Astrocyte (in vitro differentiated cells and primary cell): ENCODE results near the gene MCCD1. TPM values are rescaled to one million over a fixed set of nuclear protein-coding genes. Genes with fewer than 3 reads are reported as not detected.

Experiments
- DNase-seq: peaks from one replicate; pipeline ENCODE4 v3.0.0-alpha.2; 2010; ENCODE audit warnings: low read depth
- FAIRE-seq: peaks from 2 replicates; lab custom pipeline; 2011; peaks lifted over from hg19 to GRCh38; lab: Jason Lieb, UNC
- H2AFZ ChIP-seq: 2 replicates; pipeline ENCODE4 v1.6.0; 2012; ENCODE audit warnings: low read depth, low read length, inconsistent platforms
- H3K27ac ChIP-seq: 2 replicates; pipeline ENCODE4 v1.5.1; 2011; ENCODE audit warnings: low read depth, low read length, inconsistent platforms
- H3K27me3 ChIP-seq: 2 replicates; pipeline ENCODE4 v1.6.0; 2011; ENCODE audit warnings: low read length, inconsistent platforms; ENCODE audit not compliant: insufficient read depth
- H3K36me3 ChIP-seq: 2 replicates; pipeline ENCODE4 v1.5.1; 2011; ENCODE audit warnings: low read length, inconsistent platforms; ENCODE audit not compliant: insufficient read depth
- H3K4me1 ChIP-seq: 2 replicates; pipeline ENCODE4 v1.5.1; 2011; ENCODE audit warnings: low read length, inconsistent platforms; ENCODE audit not compliant: insufficient read depth
- H3K4me2 ChIP-seq: 2 replicates; pipeline ENCODE4 v1.6.0; 2012; ENCODE audit warnings: low read length, inconsistent platforms
- H3K4me3 ChIP-seq: 2 replicates; pipeline ENCODE4 v1.5.1; 2011; ENCODE audit warnings: low read depth, mild to moderate bottlenecking, low read length, inconsistent platforms; ENCODE audit not compliant: insufficient read depth
- H3K79me2 ChIP-seq: 2 replicates; pipeline ENCODE4 v1.6.0; 2012; ENCODE audit warnings: mild to moderate bottlenecking, low read length, inconsistent platforms; ENCODE audit not compliant: insufficient read depth
- H3K9ac ChIP-seq: 2 replicates; pipeline ENCODE4 v1.6.0; 2012; ENCODE audit warnings: mild to moderate bottlenecking, low read length, inconsistent platforms
- H3K9me3 ChIP-seq: 2 replicates; pipeline ENCODE4 v1.5.1; 2012; ENCODE audit warnings: low read depth, mild to moderate bottlenecking, low read length, inconsistent platforms; ENCODE audit not compliant: insufficient read depth
- H4K20me1 ChIP-seq: 2 replicates; pipeline ENCODE4 v1.6.0; 2012; ENCODE audit warnings: low read length, inconsistent platforms; ENCODE audit not compliant: insufficient read depth
- H3K27ac Mint-ChIP-seq: one replicate; pipeline ENCODE4 v1.8.0; 2021; ENCODE audit warnings: mild to moderate bottlenecking, mixed read lengths; ENCODE audit not compliant: unreplicated experiment
- H3K27me3 Mint-ChIP-seq: one replicate; pipeline ENCODE4 v1.8.0; 2021; ENCODE audit warnings: low read depth, mixed read lengths; ENCODE audit not compliant: unreplicated experiment
- H3K36me3 Mint-ChIP-seq: one replicate; pipeline ENCODE4 v1.8.0; 2021; ENCODE audit warnings: low read depth, mixed read lengths; ENCODE audit not compliant: unreplicated experiment
- H3K4me1 Mint-ChIP-seq: one replicate; pipeline ENCODE4 v1.8.0; 2021; ENCODE audit warnings: low read depth, mixed read lengths; ENCODE audit not compliant: unreplicated experiment
- H3K4me3 Mint-ChIP-seq: one replicate; pipeline ENCODE4 v1.8.0; 2021; ENCODE audit warnings: mild to moderate bottlenecking, moderate library complexity, mixed read lengths; ENCODE audit not compliant: unreplicated experiment
- H3K9me3 Mint-ChIP-seq: one replicate; pipeline ENCODE4 v1.8.0; 2021; ENCODE audit warnings: mild to moderate bottlenecking, mixed read lengths; ENCODE audit not compliant: unreplicated experiment
- CTCF ChIP-seq: IDR thresholded peaks from 2 replicates; pipeline ENCODE4 v1.5.1; 2011; ENCODE audit warnings: low read depth, mild to moderate bottlenecking, inconsistent platforms, low read length, moderate library complexity; ENCODE audit not compliant: insufficient read depth
- EZH2 ChIP-seq: IDR thresholded peaks from 2 replicates; pipeline ENCODE4 v1.6.1; 2012; ENCODE audit warnings: mild to moderate bottlenecking, low read length, inconsistent platforms; ENCODE audit not compliant: insufficient read depth
- total RNA-seq: library from RNA; stranded (reverse); gene quantifications from 2 replicates; pipeline ENCODE4 v1.2.1, GENCODE V29; 2021

Gene MCCD1
- total RNA-seq, 1 donor from 2014 or later, result not detected

DNA sequence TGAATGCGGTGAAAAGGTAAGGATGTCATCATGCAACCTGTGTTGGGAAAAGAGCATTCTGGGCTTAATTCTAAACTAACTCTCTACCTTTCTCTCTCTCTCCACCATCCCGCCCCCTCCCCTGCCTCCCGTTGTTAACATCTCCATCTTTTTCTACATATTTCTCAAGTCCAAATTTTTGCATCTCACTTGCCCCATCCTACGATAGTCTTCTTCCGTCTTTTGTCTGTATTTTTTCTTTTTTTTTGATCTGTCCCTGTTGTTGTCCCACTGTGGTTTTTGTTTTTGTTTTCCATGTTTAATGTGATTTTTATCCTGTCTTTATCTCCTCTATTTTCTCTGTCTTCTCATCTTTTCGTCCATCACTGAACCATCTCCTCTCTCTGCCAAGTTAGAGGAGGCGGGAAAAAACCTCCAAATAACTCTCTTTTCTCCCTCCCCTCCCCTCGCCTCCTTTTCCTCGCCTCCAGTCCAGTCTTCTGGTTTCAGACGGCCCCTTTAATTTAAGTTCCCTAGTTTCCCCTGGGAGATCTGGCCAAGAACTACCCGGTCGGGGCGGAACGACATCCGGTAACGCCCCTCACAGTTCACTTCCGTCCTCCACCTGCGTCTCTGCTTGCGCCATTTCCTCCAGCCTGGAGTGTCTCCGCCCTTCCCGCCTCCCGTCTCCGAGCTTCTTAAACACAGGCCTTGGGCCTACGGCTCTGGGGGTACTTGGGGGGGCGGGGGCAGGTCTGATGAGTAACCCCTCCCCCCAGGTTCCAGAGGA is 18.4 kb downstream of the MCCD1 start, which contains the start of gene NFKBIL1:
TSS of gene NFKBIL1 (plus strand) at position 651 of the 769 bp plus-strand sequence. CDS start at position 738, 87 bp downstream.
- peak within 1 kb of the TSS; percentile 87 for H3K9ac ChIP-seq
- H3K9me3 ChIP-seq, result no peaks in the 10 kb centered on the region
- H3K27me3 ChIP-seq, result no peaks in the 10 kb centered on the region
- Mint-ChIP-seq H3K27me3 (no peaks in the 10 kb centered on the region), H3K4me3 (peak within 1 kb of the TSS; percentile 94), H3K36me3 (peaks cover 9% of the 10 kb centered on the region), H3K27ac (peak within 1 kb of the TSS; percentile 87), H3K4me1 (peaks cover 19% of the 10 kb centered on the region), H3K9me3 (no peaks in the 10 kb centered on the region)
- TF ChIP-seq CTCF, result no peak
- peak within 1 kb of the TSS; percentile 66 for H2AFZ ChIP-seq
- peaks cover 26% of the 10 kb centered on the region for H3K4me1 ChIP-seq
- H3K4me3 ChIP-seq, result peak within 1 kb of the TSS; percentile 59
- DNase-seq (peak; percentile 96), FAIRE-seq (no peak)
- H4K20me1 ChIP-seq, result no peaks in the 10 kb centered on the region
- peaks cover 6% of the 10 kb centered on the region for H3K36me3 ChIP-seq
- peak within 1 kb of the TSS; percentile 95 for H3K4me2 ChIP-seq
- peaks cover 13% of the 10 kb centered on the region for H3K79me2 ChIP-seq
- peak within 1 kb of the TSS; percentile 78 for H3K27ac ChIP-seq

DNA sequence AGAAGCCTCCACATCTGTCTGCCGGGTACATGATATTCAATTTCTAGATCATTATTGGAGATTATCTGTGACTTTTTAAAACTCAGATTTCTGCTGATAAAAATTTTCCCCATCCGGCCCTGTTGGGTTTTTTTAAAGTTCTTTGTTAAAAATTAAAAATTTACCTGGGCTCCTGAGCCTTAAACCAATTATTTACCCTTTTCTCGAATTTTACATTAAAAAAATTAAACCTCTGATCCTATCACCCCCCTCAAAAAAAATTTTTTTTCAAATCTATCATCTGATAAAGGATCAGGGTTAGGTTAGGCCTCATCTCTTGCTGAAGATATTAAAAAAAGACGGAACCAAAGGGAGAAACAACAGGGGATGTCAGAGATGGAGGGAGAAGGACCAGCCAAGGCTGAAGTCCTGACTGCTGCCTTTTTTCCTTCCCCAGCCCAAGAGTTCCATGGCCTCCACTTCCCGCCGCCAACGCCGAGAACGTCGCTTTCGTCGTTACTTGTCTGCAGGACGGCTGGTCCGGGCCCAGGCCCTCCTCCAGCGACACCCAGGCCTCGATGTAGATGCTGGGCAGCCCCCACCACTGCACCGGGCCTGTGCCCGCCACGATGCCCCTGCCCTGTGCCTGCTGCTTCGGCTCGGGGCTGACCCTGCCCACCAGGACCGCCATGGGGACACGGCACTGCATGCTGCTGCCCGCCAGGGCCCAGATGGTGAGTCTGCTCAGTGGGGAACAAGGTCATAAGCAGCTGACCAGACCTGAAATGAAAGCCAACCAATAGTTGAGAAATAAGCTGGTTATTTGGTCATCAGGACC is 19.2 kb downstream of the MCCD1 start:
- TF ChIP-seq CTCF (no peak), EZH2 (no peak)
- peaks cover 11% of the 10 kb centered on the region for H3K36me3 Mint-ChIP-seq
- Histone ChIP-seq H4K20me1 (no peaks in the 10 kb centered on the region), H2AFZ (peak overlapping the region; percentile 66), H3K36me3 (peaks cover 6% of the 10 kb centered on the region), H3K27me3 (no peaks in the 10 kb centered on the region), H3K4me3 (peak overlapping the region; percentile 59), H3K27ac (peak overlapping the region; percentile 78), H3K9me3 (no peaks in the 10 kb centered on the region), H3K9ac (peak overlapping the region; percentile 87), H3K79me2 (peaks cover 13% of the 10 kb centered on the region), H3K4me1 (peaks cover 21% of the 10 kb centered on the region), H3K4me2 (peak overlapping the region; percentile 95)
- H3K27ac Mint-ChIP-seq, result peak overlapping the region; percentile 87
- no peaks in the 10 kb centered on the region for H3K9me3 Mint-ChIP-seq
- no peaks in the 10 kb centered on the region for H3K27me3 Mint-ChIP-seq
- DNase-seq (no peak), FAIRE-seq (no peak)
- H3K4me3 Mint-ChIP-seq, result peak overlapping the region; percentile 94
- H3K4me1 Mint-ChIP-seq, result peaks cover 17% of the 10 kb centered on the region
